ENCODE results near the gene ARHGAP44. TPM values are rescaled to one million over a fixed set of nuclear protein-coding genes. Genes with fewer than 3 reads are reported as not detected.

The ARHGAP44 gene
- total RNA-seq, 1 donor from 2014 or later, result 7.9 TPM

DNA sequence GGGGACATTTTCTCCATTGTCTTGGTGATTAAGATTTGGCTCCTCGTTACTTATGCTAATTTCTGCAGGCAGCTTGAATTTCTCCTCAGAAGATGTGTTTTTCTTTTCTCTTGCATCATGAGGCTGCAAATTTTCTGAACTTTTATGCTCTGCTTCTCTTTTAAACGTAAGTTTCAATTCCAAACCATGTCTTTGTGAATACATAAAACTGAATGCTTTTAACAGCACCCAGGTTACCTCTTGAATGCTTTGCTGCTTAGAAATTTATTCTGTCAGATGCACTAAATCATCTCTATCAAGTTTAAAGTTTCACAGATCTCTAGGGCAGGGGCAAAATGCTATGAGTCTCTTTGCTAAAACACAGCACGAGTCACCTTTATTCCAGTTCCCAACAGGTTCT, 19.4 kb downstream of the ARHGAP44 start:
- DNase-seq (no peak), ATAC-seq (ENCODE audit: poor library complexity) (no peak)
- intact Hi-C loops (cut with DNase I), result no loop called here

- intact Hi-C loops (cut with DNase I), result no loop called here
- no peak for DNase-seq
- ATAC-seq (ENCODE audit: poor library complexity), result no peak
Observed at GRCh38 chr17:12812877-12813276, 23.6 kb downstream of the ARHGAP44 start.

DNA sequence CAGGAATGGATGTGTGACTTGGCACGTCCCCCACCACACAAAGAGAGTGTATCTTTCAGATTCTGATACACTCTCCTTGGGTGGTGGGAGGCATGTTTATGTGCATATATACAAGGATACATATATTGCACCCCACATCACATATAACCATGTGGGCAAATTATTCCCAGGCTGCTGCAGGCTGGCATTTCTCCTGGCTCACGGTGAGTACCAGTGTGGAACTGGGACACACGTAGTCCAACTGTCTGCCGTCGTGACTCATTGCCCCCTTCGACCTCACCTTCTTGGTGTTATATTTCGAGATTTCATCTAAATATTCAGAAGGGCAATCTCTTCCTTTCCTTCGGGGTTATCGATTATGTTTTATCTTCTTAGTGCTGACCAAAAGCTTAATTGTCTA, 24.4 kb downstream of the ARHGAP44 start:
- ATAC-seq (ENCODE audit: poor library complexity), result no peak
- intact Hi-C loops (cut with DNase I), result no loop called here
- no peak for DNase-seq

DNA sequence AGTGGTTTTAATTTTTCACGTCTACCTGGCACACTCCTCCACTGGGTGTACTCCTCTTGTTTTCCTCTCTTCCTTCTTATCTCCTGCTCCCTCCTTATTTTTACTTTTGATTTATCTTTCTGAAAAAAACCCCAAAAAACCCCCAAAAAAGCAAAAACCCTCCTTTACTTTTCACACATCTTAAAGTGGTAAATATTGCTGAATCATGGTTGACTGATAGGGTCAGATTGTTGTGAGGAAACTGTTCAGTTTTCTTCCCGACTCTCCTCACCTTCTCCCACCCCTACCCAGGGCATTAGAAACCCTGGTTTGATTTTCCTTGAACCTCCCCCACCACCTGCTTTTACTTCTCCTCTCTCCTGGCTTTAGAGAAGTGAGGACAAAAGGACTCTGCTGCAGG, 25.4 kb downstream of the ARHGAP44 start:
- no peak for DNase-seq
- intact Hi-C loops (cut with DNase I), result no loop called here
- ATAC-seq (ENCODE audit: poor library complexity), result no peak

DNA sequence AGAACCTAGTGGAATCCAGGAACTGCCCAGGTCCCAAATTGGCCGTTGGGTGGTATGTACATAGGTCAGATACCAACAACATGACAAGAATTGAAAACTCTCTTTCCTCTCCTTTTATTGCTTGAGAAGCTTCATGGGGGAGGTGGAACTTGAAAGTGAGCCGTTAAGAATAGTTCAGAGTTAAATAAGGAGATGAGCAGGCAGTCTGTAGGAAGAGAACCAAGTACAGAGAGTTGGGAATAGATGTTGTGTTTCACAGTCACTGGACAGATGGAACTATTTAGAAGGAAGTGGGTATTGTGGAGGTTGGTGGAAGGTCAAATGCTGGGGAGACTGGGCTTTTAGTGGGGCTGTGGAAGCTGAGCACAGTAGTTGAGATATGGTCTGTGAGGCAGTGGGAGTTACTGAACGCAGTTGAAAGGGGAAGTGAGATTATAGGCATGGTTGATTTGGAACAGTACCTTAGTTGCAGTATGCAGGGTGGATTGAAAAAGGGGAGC, 26.4 kb downstream of the ARHGAP44 start:
- ATAC-seq (ENCODE audit: poor library complexity), result no peak
- DNase-seq, result no peak
- intact Hi-C loops (cut with DNase I), result no loop called here

DNA sequence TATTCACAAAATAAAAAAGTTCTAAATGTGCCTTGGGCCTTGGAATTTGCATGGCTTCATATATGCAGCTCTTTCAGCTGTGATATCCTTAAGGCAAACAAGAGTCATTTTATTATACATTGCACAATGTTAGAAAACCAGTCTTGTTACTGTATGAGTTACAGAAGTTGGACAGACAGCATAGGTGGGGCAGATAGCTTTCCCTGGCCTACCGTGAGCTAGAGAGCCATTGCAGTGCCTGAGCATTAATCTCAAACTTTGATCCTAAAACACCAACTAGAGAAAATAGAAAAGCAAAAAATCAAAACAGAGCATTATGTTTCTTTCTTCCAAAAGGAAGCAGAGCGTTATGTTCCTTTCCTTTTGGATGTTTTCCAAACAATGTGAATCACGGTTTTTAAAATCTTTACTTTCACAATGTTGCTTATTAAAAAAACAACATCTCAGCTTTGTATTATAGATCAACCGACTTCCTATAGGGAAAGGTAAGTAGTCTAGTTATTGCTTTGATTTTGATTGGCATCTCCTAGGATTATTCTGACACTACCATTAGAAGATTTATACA, 32.2 kb downstream of the ARHGAP44 start:
- intact Hi-C loops (cut with DNase I), result no loop called here
- DNase-seq (no peak), ATAC-seq (ENCODE audit: poor library complexity) (no peak)

DNA sequence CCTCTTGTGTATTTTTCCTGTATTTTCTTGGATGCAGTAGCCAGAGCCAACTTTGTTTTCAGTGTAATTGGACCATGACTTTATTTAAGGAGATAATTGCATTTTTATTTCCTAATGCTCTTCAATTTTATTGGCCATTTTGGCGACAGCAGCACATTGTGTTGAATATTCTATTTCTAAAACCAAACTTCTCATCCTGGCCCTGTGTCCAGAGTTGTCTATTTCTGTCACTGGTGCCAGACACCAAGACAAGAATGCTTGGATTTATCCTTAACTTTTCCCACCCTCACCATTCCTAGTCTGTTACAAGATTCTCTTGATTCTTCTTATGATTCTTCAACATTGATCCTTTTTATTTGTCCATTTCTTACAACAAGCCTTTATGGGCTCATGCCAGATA, 37.1 kb downstream of the ARHGAP44 start:
- intact Hi-C loops (cut with DNase I), result no loop called here
- DNase-seq, result no peak
- no peak for ATAC-seq (ENCODE audit: poor library complexity)

DNA sequence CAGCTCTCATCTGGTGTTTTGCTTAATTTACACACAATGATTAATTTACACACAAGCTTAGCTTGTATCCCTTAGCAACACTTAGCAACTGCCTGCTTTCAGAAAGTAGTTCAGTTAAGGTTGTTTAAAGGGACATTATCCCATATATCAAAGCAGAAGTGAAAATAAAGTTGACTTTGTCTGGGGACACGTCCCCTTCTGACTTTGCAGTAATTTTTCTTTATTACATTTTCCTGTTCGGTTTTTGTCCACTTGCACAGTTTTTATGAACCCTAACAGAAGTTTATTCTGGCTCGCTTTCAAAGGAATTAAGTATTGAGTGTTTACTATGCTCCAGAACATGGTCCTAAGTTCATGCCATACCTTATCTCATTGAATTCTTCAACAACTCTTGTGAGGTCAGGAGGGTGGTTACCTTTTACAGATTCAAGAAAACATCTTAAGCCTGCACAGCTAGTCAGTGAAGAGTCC, 41.5 kb downstream of the ARHGAP44 start:
- DNase-seq, result no peak

GRCh38 chr17:12831839-12832238, 42.5 kb downstream of the ARHGAP44 start:
- no peak for ATAC-seq (ENCODE audit: poor library complexity)
- intact Hi-C loops (cut with DNase I), result no loop called here
- DNase-seq, result no peak

More for the DNA sequence above, 41.5 kb downstream of the ARHGAP44 start:
- intact Hi-C loops (cut with DNase I), result no loop called here
- no peak for ATAC-seq (ENCODE audit: poor library complexity)

DNA sequence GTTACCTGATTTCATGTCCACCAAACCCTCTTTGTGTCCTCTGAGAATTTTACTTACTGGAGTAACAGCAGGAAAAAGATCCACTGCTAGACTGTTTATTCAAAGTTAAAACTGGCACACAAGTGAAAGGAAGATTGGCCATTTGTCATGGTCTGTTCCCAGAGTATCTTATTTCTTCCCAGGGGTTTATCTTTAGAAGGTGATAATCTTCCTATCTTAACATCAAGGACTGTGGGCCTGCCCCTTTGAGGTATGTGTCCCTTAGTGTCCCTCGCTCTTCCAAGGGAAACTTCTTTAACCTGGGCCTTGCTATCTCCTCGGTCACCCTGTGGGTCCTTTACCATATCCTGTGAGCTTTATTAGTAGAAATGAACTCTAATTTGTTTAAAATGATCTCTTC, 49.7 kb downstream of the ARHGAP44 start:
- DNase-seq (no peak), ATAC-seq (ENCODE audit: poor library complexity) (no peak)
- intact Hi-C loops (cut with DNase I), result no loop called here

DNA sequence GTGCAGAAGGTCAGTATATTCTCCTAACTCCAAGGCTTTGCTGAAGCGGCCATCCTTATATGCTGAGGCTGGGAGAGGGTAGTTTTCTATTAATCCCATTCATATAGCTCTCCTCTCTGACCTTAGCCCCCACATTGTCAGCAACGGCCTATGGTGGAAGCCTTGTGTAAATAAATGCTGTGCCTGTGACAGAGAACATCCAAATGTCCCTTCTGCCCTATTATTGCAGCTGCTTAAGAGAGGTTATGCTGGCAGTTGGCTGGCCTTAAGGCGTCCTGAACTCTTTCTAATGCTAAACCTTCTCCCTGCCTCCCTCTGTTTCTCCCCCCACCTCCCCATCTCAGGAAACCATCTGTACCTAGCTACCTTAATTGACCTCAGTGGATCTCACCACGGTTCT, 53.6 kb downstream of the ARHGAP44 start:
- DNase-seq (no peak), ATAC-seq (ENCODE audit: poor library complexity) (no peak)
- intact Hi-C loops (cut with DNase I), result no loop called here

DNA sequence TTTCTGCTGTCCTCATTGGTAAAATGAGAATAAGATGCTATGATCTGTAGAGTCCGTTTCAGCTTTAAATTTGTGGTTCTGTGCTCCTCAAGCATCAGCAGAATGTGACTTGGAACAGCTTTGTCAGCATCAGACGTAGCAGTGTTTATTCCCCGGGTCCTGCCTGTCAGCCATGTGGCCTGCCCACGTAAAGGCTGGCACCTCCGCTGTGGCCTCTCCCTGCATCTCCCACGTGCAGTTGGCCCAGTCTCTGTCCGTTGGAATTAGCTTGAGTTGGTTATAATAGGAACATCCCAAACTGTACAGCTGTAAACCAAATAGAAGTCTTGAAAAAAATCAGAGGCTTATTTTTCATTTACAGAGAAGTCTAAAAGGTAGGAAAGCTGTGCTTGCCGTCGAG, 61.7 kb downstream of the ARHGAP44 start:
- DNase-seq, result no peak
- no peak for ATAC-seq (ENCODE audit: poor library complexity)
- intact Hi-C loops (cut with DNase I), result no loop called here

DNA sequence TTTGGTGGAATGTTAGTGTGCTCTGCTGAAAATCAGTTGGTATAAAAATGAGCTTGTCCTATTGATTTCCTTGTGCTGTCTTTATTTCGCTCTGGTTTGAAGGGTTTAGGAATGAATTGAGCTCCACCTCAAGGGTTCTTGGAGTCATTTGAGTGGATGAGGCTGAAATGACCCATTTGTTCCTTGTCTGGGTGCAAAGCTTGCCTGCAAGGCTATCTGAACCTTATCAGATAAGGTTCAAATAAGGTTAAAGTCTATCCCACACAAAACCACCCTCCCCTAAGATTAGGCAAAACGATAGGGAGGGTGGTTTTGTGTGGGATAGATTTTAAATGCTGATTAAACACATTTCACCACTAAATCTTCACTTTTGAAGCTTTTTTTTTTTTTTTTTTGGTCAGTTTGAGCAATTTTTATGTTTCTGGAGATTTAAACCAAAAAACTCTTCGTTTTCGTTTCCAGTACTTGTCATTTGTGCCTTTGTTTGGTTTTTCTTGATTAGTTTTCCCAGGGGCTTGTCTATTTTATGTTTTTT, 62.7 kb downstream of the ARHGAP44 start:
- intact Hi-C loops (cut with DNase I), result no loop called here
- ATAC-seq (ENCODE audit: poor library complexity) (no peak), DNase-seq (no peak)

DNA sequence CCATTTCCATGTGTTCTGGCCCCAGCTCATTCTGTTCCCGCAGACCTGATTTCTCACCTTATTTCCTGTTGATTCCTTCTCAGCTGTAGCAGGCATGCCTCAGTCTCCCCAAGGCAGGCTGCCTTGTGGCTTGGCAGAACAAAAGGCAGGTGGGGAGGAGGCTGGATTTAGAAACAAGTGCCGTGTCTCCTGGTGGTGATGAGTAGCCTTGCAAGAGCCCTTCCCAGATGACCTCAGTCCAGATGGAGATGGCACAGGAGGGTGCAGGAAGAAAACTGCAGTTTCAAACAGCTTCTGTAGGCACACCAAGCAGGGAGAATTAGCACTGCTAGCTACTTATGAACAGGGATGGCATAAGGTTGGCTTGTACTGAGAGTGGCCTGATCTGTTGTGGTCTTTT, 64.6 kb downstream of the ARHGAP44 start:
- ATAC-seq (ENCODE audit: poor library complexity), result no peak
- DNase-seq, result no peak
- intact Hi-C loops (cut with DNase I), result no loop called here

- intact Hi-C loops (cut with DNase I), result no loop called here
Observed at GRCh38 chr17:12856416-12856815, 67.1 kb downstream of the ARHGAP44 start.

DNA sequence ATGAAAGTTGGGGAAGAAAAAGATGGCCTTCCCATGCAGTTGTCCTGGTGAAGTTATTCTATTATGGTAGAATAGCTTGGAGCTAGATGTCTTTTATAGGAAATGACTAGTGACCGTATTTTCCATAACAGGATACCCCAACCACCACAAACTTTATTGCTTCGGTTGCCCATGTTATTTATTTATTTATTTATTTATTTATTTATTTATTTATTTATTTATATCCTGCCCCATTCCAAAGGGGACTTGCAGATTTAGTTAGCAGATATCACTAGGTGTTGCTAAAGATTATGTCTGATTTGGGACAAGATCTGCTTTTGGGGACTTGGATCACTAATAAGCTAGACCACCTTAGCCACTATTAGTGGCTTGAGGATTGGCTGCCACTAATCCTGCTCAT, 68.3 kb downstream of the ARHGAP44 start:
- DNase-seq (no peak), ATAC-seq (ENCODE audit: poor library complexity) (no peak)
- intact Hi-C loops (cut with DNase I), result no loop called here

More at GRCh38 chr17:12856416-12856815, 67.1 kb downstream of the ARHGAP44 start:
- no peak for ATAC-seq (ENCODE audit: poor library complexity)
- no peak for DNase-seq

DNA sequence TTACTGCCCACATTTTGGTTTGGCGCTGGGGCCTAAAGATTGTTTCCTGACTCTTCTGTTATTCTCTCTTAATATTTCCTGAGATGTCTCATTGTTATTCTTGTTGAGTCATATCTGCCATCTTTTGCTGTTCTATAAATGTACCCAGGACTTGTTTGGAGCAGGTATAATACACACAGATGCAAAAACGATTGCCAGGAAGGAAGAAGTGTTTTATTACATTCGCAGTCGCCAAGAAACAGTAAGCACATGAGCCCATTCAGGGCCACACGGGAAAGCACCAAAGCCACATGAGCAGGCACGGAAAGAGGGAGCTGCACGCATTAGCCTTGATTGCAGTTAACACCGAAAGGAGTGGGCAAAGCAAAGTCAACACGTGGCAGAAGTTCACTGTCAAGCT, 70.2 kb downstream of the ARHGAP44 start:
- no peak for ATAC-seq (ENCODE audit: poor library complexity)
- intact Hi-C loops (cut with DNase I), result no loop called here
- no peak for DNase-seq

GRCh38 chr17:12865769-12866168, 76.5 kb downstream of the ARHGAP44 start:
- intact Hi-C loops (cut with DNase I), result no loop called here
- no peak for ATAC-seq (ENCODE audit: poor library complexity)

GRCh38 chr17:12866244-12866643, 76.9 kb downstream of the ARHGAP44 start:
- ATAC-seq (ENCODE audit: poor library complexity) (no peak), DNase-seq (no peak)
- intact Hi-C loops (cut with DNase I), result no loop called here

More at GRCh38 chr17:12865769-12866168, 76.5 kb downstream of the ARHGAP44 start:
- no peak for DNase-seq

DNA sequence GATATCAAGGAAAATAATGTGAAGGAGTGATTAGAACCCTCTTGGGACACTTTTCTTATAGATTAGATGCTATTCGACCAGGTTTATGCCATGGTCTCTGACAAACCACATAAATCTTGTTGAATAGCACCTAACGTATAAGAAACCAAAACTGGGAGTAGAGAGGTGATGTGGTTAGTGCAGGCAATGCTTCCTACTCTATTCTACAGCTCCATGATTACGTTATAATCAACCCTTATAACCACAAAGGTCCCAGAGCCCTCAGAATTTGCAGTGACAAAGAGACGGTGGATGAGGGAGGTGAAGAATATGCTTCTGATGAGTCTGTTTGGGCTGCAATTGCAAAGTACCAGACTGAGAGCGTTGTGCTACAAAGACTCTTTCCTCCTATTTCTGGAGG, 78.4 kb downstream of the ARHGAP44 start:
- intact Hi-C loops (cut with DNase I), result no loop called here
- DNase-seq (no peak), ATAC-seq (ENCODE audit: poor library complexity) (no peak)

All from Right ventricle myocardium superior (tissue), 1 donor.